ENCODE results near the gene ITGA2.
A peak's percentile ranks its signal among the peaks of the same experiment; 100 is the strongest.

The ITGA2 gene

DNA sequence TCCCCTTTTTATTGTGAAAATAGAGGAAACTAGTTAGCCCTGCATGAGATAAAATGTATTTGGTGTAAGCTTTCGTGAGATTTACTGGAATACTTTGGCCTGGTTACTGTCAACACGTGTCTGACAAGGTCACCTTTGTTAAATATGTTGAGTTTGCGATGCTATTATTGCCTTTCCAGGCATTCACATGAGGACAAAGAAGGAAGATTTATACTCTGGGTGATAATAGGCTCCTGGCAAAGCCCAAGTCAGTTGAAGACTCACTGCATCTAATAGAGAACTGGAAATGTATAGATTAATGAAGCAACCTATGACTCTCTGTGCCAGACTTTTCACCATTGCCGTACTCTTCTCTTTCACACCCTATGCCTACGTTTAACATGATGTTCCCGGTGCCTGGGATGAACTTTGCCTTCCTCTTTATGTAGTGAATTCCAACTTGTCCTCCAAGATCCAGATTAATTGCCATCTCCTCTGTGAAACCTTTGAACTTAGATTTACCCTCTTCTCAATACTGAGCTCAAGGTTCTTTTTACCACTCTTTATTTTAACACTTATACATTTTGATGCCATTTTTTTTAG is 33.9 kb downstream of the ITGA2 start:
- no peak for DNase-seq

DNA sequence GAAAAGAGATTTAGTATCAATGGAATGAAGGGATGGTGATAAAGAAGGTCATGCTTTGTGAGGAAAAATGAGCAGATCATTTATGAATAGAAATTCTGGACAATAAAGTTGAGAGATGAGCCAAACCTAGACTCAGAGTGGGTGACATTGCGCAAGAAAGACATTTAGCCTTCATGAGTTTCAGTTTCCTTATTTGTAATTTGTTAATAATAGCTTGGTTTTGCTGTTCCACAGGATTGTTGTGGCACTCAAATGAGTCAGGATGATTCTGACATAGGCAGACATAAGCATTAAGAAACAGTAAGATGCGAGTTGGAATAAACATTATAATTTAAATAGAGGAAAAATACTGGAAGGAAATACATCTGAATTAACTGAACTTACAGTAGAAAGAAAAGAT is 34.8 kb downstream of the ITGA2 start:
- DNase-seq = no peak

DNA sequence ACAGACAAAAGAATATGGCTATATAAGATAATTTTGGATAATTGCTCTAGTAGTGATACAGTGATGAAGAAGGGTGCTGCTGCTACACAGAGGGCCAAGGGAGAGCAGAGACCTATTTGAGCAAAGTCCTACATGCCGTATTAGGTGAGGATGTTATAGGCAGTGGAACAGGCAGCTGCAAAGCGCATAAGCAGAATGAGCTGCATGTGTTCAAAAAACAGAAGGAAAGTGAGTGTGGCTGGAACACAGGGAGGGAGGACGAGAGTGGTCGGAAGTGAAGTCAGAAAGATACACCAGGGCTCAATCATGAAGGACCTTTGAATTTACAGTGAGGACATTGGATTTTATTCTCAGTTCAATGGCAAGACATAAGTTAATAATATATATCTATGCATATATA is 35.4 kb downstream of the ITGA2 start:
- DNase-seq = no peak

DNA sequence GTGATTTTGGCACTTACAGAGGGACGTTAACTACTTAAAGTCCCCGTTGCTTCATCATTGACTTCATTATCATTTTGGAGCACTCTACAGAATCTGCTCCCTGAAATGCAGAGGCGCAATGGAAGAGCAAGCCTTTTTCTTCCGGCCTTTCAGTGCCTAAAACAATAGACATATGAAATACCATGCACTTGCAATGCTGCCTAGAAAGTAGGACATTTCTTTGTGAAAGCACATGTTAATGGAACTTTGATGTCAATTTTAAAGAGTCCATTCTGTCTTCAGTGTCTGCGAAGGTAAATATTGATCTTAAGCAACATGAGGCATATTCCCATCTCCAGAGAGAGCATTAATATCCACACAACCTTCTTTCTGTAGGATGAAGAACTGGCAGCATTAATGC is 36.3 kb downstream of the ITGA2 start:
- no peak for DNase-seq

DNA sequence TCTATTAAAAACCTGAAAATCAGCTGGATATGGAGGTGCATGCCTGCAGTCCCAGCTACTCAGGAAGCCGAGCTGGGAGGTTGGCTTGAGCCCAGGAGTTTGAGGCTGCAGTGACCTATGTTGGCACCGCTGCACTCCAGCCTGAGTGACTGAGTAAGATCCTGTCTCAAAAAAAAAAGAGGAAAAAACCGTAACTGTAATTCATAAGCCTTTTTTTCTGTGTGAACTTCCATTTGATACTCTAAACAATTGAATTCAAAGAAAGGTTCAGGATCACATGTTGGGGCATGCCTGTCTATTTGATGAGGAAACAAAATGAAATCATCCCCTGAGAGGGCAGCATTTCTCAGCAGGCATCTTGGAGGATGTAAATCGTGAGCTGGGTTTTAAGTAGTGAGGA is 38.8 kb downstream of the ITGA2 start:
- peak; percentile 25 for DNase-seq

- no peak for DNase-seq
Measured at GRCh38 chr5:53029608-53030007, 40.5 kb downstream of the ITGA2 start.

- no peak for DNase-seq
Measured at GRCh38 chr5:53030893-53031292, 41.7 kb downstream of the ITGA2 start.

- DNase-seq = no peak
Measured at GRCh38 chr5:53031695-53032096, 42.5 kb downstream of the ITGA2 start.

DNA sequence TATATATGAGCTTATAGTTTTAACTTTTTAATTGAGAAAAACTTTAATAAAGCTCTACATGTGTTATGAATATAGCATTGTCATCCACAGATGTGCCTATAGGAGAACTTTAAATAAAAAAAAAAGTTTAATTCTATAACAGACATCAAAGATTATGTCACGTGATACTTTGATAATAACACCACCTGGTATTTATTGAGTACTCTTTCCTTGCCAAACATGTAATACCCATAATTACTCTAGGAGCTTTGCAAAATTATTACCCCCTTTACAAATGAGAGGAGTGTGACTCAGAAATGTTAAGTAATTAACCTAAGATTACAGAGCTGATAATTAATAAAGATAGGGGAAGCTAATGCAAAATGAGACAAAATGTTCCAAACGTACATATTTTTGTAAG is 43.0 kb downstream of the ITGA2 start:
- DNase-seq = no peak

DNA sequence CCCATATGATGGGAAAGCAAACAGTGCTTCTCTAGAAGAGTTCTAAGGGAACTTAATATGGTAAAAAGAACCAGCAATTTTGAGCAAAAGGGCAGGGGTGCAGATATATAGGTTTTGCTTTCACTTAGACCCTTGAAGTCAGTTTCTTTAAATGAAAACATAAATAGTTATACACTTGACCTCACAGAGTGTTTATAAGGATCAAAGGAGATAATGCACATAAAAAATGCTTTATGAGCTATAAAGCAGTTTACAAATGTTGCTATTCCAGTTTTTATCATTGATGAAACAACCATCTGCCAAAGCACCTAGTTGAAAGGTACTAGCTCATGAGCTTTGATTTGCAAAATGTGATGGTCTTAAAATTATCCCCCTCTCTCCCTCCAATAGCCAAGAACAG is 45.7 kb downstream of the ITGA2 start:
- DNase-seq = no peak

DNA sequence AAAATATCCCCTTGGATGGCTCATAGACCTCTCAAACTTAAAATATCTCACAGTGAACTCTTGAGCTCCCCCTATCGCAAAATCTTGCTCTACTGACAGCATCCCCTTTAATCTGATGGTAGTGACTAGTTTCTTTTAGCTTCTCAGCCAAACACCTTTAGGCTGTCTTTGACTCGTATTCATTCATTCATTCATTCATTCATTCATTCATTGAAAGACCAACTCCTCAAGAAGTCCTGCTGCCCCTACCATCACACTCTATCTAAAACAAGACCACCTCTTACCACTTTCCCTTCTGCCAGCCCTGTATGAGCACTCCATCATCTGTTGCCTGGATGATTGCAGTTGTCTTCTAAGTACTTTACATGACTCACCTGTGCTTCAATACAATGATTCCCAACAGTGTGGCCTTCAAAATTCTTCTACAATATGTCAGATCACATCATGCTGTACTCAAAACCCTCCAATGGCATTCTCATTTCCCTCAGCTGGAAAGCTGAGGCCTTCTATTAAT is 46.8 kb downstream of the ITGA2 start:
- DNase-seq = no peak

DNA sequence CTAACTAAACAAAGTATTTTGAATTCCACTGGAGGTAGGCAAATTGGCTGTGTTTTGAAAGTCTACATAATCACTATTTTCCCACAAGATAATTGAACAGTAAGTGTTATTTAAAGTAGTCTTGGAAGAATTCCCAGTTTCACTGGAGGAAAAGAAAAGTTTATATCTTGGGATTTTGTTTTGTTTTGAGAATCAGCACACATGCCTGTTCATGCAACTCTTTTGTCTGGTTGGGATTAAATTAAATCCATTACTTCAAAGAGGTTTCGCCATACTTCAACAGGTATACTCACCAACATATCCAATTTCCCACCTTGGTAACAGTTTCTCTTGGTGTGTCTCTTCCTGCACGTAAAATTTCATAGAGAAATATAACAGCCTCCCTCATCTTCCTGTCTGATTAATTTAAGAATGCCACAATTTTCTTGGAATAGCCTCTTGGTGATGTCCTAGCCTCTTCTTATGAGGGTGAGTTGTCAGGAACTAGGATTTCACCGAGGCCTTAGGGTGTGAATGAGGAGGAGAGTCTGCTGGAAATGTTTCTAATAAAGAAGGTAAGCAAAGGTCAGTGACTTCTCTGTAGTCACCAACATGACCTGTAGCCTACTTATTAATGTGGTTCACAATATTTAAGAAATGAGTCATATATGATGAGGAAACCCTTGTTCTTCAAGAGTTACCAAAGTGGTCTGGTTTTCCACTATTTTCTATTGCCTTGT is 48.1 kb downstream of the ITGA2 start:
- no peak for DNase-seq

DNA sequence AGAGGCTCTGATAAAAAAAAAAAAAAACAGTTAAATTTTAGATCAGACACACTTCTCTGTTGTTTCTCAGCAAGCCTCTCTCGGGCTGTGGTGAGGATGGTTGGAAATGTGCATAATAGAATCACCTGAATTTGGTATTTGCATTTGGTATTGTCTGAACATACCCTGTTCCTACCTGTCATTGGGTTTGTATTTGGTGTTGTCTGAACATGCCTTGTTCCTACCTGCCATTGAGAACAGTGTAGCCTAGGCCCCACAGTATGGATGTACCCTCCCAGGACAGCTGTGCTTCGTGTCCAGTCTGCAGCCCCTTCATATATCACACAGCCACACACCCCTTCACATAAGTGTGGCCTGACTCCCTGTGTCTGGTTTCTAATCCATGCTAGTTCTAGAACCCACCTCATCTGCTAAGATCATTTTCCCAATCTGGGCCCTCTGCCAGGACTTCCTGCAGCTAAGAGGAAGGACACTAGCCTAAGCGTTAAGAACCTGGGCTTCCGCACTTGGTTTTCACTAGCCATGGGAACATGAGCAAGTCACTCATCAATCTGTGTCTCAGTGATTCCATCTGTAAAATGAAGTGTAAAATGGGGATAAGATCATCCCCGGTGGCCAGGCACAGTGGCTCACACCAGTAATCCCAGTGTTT is 49.2 kb downstream of the ITGA2 start:
- DNase-seq = no peak

GRCh38 chr5:53039855-53040254 is 50.7 kb downstream of the ITGA2 start:
- no peak for DNase-seq

DNA sequence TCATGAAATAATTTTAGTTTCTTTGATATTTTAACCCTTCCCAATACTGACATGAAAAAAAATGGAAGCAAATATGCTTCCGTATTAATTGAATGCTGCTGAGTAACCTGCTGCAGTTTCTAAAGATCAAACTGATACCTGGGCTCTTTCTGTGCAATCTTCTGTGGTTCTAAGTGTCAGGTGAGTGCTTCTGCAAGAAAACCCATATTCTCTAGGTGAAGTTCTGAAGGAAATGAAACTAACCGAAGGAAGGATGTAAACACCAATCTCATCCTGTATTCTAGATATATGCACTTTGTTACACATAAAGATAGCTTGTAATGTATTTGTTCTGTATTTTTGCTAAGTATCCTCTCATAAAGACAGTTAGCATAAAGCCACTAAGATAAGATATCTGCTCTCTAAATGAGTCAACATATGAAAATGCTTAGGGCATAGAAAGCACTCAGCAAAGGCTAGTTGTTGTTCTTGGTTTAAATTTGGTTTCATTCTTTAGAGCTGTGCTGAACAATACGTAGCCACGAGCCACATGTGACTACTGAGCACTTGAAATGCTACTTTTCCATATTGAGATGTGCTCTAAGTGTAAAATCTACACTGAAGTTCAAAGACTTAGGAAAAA is 52.0 kb downstream of the ITGA2 start:
- DNase-seq = no peak

DNA sequence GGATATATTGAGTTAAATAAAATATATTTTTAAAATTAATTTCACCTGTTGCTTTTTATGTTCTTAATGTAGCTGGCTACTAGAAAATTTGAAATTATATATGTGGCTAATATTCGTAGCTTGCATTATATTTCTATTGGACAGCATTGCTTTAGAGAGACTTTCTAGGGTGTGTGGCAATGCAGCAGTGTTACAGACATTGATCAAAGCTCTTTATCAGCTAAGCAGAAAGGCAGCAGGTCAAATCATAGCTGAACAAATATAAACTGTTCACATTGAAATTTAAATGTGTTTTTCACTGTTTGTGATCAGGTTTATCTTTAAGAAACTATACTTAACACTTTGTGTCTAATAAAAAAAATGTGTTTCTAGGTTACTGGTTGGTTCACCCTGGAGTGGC is 52.6 kb downstream of the ITGA2 start:
- DNase-seq = no peak

DNA sequence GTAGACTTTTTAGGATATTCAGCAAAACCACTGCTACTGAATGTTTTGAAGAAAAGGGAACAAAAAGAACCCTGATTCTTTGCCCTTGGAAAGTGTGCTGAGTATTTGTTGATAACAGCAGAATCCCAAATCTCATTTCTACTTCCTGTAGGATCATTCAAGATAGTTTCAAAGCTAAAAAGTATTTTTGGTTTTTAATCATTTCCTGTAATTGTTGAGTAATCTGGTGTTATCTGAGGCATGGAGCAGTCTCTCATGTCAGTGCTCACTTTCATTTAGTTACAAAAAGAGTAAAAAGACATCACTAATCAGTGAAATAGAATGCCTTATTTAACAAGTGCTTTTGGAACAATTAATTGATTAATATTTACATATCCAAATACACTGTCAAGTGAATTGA is 56.1 kb downstream of the ITGA2 start:
- DNase-seq = no peak

- no peak for DNase-seq
Measured at GRCh38 chr5:53048248-53048647, 59.1 kb downstream of the ITGA2 start.

DNA sequence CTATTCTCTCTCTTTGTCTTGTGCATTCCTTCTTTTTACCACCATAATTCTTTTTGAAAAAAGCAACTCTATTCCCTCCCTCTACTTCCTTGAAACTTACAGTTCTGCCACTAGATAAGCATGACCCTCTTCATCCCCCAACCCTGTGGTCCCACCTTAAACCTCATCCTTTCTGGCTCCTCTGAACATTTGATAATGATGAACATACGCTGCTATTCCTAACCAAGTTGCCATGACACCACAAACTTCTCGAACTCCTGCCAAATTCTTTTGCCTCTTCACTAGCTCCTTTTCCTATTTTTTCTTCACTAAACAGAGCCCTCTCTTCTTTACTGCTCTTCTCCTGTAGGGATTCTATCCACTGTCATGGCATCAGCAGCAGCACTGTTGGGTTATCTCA is 63.3 kb downstream of the ITGA2 start:
- no peak for DNase-seq

- no peak for DNase-seq
Measured at GRCh38 chr5:53053364-53053763, 64.2 kb downstream of the ITGA2 start.

DNA sequence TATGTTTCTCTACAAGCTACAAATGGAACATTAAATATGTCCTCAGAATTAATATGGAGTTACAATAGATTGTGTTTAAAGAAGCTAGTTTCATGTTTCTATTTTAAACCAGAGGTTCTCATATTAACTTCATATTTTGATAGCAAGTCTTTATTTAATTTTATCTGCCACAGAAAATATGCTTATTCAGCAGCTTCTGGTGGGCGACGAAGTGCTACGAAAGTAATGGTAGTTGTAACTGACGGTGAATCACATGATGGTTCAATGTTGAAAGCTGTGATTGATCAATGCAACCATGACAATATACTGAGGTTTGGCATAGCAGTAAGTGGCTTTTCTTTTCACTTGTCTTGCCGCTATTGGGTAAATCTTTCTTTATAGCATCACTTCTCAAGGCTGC is 66.2 kb downstream of the ITGA2 start:
- no peak for DNase-seq

GRCh38 chr5:53059281-53059680 is 70.1 kb downstream of the ITGA2 start:
- no peak for DNase-seq

DNA sequence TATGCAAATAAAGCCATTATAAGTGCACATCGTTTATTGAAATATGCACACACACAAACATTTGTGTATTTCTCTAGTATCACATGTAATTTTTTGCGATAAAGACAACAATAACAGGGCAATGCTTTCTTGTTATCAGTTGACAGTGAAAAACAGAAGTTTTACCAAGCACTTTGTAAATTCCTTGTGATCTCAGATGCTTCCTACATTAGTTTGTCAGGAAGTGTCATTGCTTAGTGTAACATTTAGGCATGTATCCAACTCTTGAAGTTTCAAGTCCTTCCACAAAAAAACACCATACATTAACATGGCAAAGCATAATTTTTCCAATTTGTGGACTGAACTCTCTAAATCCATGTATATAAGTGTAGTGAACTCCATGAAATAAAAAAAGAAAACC is 74.0 kb downstream of the ITGA2 start:
- no peak for DNase-seq

DNA sequence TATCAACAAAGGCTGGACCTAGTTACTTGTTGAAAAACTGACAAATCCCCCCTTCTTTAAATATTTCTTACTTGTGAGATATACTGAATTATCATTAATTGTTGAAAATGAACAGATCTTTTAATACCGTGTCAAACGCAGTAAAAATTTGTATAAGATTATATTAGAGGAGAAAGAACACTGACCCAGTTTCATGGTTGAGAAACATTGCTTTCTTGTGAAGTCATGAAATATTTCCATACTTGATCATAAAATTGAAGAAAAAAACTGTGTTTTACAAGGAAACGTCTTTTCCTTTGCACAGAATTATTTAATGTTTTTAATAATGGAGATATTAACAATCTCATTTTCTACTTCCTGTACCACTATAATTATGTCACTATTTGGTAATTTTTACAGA is 74.6 kb downstream of the ITGA2 start:
- DNase-seq = no peak
